Measurements from ENCODE around the gene SLC6A5. TPM values are rescaled to one million over a fixed set of nuclear protein-coding genes. Genes with fewer than 3 reads are reported as not detected.
A peak's percentile ranks its signal among the peaks of the same experiment; 100 is the strongest.

Gene SLC6A5
- total and polyA plus RNA-seq, 2 of the 4 experiments (the other 2 are of a cell fraction) = not detected

DNA sequence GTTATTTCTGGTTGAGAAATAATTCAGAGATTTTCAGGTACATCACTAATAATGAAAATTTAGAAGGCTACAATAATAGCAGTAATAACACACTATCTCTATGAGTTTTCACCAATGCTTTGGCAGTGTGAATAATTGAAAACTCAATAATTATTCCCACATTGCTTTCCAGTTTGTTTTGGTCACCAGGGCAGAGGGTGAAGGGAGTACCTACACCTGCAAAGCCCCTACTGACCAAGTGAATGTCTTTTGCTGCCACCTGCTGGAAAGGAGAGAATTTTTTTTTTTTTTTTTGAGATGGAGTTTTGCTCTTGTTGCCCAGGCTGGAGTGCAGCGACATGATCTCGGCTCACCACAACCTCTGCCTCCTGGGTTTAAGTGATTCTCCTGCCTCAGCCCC, 73.2 kb downstream of the SLC6A5 start:
- no peak overlapping the region for H2AFZ ChIP-seq (replicated peaks; ENCODE audit: low read length, poor library complexity)
- H2AK5ac ChIP-seq (ENCODE audit: low read depth, low read length) = no peak overlapping the region
- no peak overlapping the region for H4K8ac ChIP-seq (ENCODE audit: low read depth in 2 of 2, low read length in 2 of 2)
- H3K79me1 ChIP-seq (ENCODE audit: low read depth in 1 of 2, low read length in 2 of 2) = no peaks in the 10 kb centered on the region
- peaks cover 25% of the 10 kb centered on the region for H3K27me3 ChIP-seq (ENCODE audit: control insufficient read depth, insufficient read depth, low read length)
- no peak overlapping the region for H3K4me3 ChIP-seq (ENCODE audit: insufficient read depth, low read depth, low read length)
- H3K23ac ChIP-seq (ENCODE audit: low read depth, low read length) = no peak overlapping the region
- no peak for TF ChIP-seq SMC3 (IDR thresholded peaks at IDR 0.05; ENCODE audit: low read depth, low read length)
- TF ChIP-seq, protein P1, sequence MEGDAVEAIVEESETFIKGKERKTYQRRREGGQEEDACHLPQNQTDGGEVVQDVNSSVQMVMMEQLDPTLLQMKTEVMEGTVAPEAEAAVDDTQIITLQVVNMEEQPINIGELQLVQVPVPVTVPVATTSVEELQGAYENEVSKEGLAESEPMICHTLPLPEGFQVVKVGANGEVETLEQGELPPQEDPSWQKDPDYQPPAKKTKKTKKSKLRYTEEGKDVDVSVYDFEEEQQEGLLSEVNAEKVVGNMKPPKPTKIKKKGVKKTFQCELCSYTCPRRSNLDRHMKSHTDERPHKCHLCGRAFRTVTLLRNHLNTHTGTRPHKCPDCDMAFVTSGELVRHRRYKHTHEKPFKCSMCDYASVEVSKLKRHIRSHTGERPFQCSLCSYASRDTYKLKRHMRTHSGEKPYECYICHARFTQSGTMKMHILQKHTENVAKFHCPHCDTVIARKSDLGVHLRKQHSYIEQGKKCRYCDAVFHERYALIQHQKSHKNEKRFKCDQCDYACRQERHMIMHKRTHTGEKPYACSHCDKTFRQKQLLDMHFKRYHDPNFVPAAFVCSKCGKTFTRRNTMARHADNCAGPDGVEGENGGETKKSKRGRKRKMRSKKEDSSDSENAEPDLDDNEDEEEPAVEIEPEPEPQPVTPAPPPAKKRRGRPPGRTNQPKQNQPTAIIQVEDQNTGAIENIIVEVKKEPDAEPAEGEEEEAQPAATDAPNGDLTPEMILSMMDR (conservative IDR thresholded peaks at IDR 0.05; ENCODE audit: low read depth, low read length) = 0 out of 2 replicates have a peak, but pooled peaks have one; percentile 9
- H3K56ac ChIP-seq (ENCODE audit: extremely low read depth, insufficient read depth, low read length) = no peak overlapping the region
- no peak overlapping the region for H2BK20ac ChIP-seq (ENCODE audit: low read depth, low read length)
- no peaks in the 10 kb centered on the region for H4K20me1 ChIP-seq (ENCODE audit: insufficient read depth, low read length)
- no peak overlapping the region for H3K4ac ChIP-seq (ENCODE audit: low read depth, low read length)
- no peak overlapping the region for H4K5ac ChIP-seq (ENCODE audit: low read depth, low read length)
- no peak overlapping the region for H2BK120ac ChIP-seq (ENCODE audit: low read depth, low read length)
- in situ Hi-C loops (cut with MboI; ENCODE audit: low sequenced_read_pairs) (no loop called here), intact Hi-C loops (cut with micrococcal nuclease) (no loop called here), dilution Hi-C loops (cut with HindIII; ENCODE audit: low sequenced_read_pairs, unreplicated experiment) (no loop called here)
- ATAC-seq (ENCODE audit: low read depth) = no peak
- BruUV-seq (replicated peaks) = no TSS peak
- H2BK15ac ChIP-seq (ENCODE audit: low read depth, low read length) = no peak overlapping the region
- no CpG with 5 or more reads among the region's 2 CpGs for WGBS, 2 experiments (ENCODE audit: extremely low coverage in 2 of 2, insufficient read length in 1 of 2)
- H3K18ac ChIP-seq (ENCODE audit: low read depth, low read length) = no peak overlapping the region
- H3K4me2 ChIP-seq (ENCODE audit: low read depth, low read length) = no peak overlapping the region
- H3K14ac ChIP-seq (replicated peaks; ENCODE audit: low read depth, low read length) = no peak overlapping the region
- H4K91ac ChIP-seq (ENCODE audit: insufficient read depth, low read depth, low read length) = no peak overlapping the region
- no peaks in the 10 kb centered on the region for H3K36me3 ChIP-seq (ENCODE audit: control insufficient read depth, insufficient read depth, low read length)
- no peaks in the 10 kb centered on the region for H3K9me3 ChIP-seq (ENCODE audit: control insufficient read depth, insufficient read depth, low read length)
- no peak for DNase-seq
- no peak overlapping the region for H2BK5ac ChIP-seq (ENCODE audit: low read depth, low read length, poor library complexity, severe bottlenecking)
- ChIA-PET CTCF (interaction anchor here (1.5 kb wide), 2 partner anchors 8 to 16 kb away, joined by 3 to 5 read pairs; no protein-coding TSS in a partner anchor), POLR2A (ENCODE audit: unreplicated experiment) (no interaction called here)
- no peak overlapping the region for H3K9ac ChIP-seq (ENCODE audit: low read depth, low read length)
- H3K9me1 ChIP-seq (ENCODE audit: insufficient read depth, low read length) = no peaks in the 10 kb centered on the region
- H3K4me1 ChIP-seq (ENCODE audit: control insufficient read depth, insufficient read depth, low read length) = no peaks in the 10 kb centered on the region
- no peak overlapping the region for H3K27ac ChIP-seq (ENCODE audit: insufficient read depth, low read length)
- H2AK9ac ChIP-seq (replicated peaks; ENCODE audit: low read depth, low read length, poor library complexity) = no peak overlapping the region

Data from IMR-90 (cell line).